IMR-90 (cell line): ENCODE results near the gene FOXN4.

ENCODE experiments used
- RCOR1 ChIP-seq: IDR thresholded peaks from 2 replicates; pipeline ENCODE4 v1.6.1; 2012; ENCODE audit warnings: mild to moderate bottlenecking, low read length, improper control_type of control experiment; ENCODE audit not compliant: insufficient replicate concordance
- RFX5 ChIP-seq: IDR thresholded peaks from 2 replicates; pipeline ENCODE4 v1.8.0; 2012; ENCODE audit warnings: low read depth, mild to moderate bottlenecking, low read length, moderate library complexity
- TF ChIP-seq, protein P1 (sequence below): conservative IDR thresholded peaks from 2 replicates; pipeline ENCODE4 v1.5.1; 2012; ENCODE audit warnings: mild to moderate bottlenecking, low read depth, low read length, improper control_type of control experiment

DNA sequence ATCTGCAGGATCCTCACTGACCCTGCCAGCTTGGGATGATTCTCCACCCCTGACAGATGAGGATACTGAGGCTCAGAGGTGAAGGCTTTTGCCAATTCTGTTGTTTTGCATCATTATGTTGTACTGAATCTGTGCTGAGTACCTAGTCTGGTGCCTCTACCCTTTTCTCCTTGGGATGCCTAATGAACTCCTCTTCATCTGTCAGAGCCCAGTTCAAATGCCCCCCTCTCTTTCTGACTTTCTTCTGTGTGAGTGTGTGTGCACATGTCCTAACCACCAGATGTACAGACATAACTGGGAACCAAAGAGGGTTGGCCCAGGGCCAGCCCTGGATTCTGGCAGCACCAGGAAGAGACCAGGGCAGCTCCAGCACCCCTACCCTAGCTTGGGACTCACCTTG, 22.8 kb downstream of the FOXN4 start:
- TF ChIP-seq RCOR1 = no peak
- TF ChIP-seq, protein P1, sequence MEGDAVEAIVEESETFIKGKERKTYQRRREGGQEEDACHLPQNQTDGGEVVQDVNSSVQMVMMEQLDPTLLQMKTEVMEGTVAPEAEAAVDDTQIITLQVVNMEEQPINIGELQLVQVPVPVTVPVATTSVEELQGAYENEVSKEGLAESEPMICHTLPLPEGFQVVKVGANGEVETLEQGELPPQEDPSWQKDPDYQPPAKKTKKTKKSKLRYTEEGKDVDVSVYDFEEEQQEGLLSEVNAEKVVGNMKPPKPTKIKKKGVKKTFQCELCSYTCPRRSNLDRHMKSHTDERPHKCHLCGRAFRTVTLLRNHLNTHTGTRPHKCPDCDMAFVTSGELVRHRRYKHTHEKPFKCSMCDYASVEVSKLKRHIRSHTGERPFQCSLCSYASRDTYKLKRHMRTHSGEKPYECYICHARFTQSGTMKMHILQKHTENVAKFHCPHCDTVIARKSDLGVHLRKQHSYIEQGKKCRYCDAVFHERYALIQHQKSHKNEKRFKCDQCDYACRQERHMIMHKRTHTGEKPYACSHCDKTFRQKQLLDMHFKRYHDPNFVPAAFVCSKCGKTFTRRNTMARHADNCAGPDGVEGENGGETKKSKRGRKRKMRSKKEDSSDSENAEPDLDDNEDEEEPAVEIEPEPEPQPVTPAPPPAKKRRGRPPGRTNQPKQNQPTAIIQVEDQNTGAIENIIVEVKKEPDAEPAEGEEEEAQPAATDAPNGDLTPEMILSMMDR = no peak
- TF ChIP-seq RFX5 = no peak
